HepG2 (cell line): Measurements from ENCODE around the gene CAPN15. TPM values are rescaled to one million over a fixed set of nuclear protein-coding genes. Genes with fewer than 3 reads are reported as not detected.

ENCODE experiments used
- CHD4 ChIP-seq: fragments of 200-600 bp; sonication (generic); IDR thresholded peaks from 2 replicates; pipeline ENCODE4 v1.7.0; 2017; ENCODE audit warnings: mild to moderate bottlenecking, low read length, borderline replicate concordance
- CREM ChIP-seq, 2 experiments: sonication (generic) in 1 of 2; formaldehyde crosslinking in 1 of 2; IDR thresholded peaks; 2 replicates each; pipeline versions ENCODE4 v1.4.0 to v1.6.1; 2016 to 2020; ENCODE audit warnings: antibody characterized with exemption in 1 of 2, mild to moderate bottlenecking in 1 of 2, missing genetic modification reagents in 1 of 2
- FOXP4 ChIP-seq: sonication (generic); formaldehyde crosslinking; IDR thresholded peaks from 2 replicates; pipeline ENCODE4 v1.4.0; 2020; ENCODE audit warnings: missing genetic modification reagents
- HOXA9 ChIP-seq: sonication (generic); formaldehyde crosslinking; IDR thresholded peaks from 2 replicates; pipeline ENCODE4 v1.8.1; 2022; ENCODE audit warnings: missing genetic modification reagents, mild to moderate bottlenecking, moderate library complexity, borderline replicate concordance
- KDM2A ChIP-seq: sonication (generic); formaldehyde crosslinking; IDR thresholded peaks from 2 replicates; pipeline ENCODE4 v1.4.0; 2020; ENCODE audit warnings: low read depth, missing genetic modification reagents, borderline replicate concordance
- KLF16 ChIP-seq, 2 experiments: sonication (generic) in 1 of 2; formaldehyde crosslinking in 1 of 2; IDR thresholded peaks; 2 replicates each; pipeline versions ENCODE4 v1.6.1 to v1.8.0; 2016 to 2023; ENCODE audit warnings: missing genetic modification reagents in 2 of 2, missing compliant biosample characterization in 1 of 2
- MNT ChIP-seq: fragments of 450-650 bp; IDR thresholded peaks from 2 replicates; pipeline ENCODE4 v1.6.1; 2016
- NR2C2 ChIP-seq: sonication (generic); formaldehyde crosslinking; IDR thresholded peaks from 2 replicates; pipeline ENCODE4 v1.4.0; 2020; ENCODE audit warnings: missing genetic modification reagents, mild to moderate bottlenecking, moderate library complexity, borderline replicate concordance
- PATZ1 ChIP-seq: sonication (generic); formaldehyde crosslinking; IDR thresholded peaks from 2 replicates; pipeline ENCODE4 v1.4.0; 2020; ENCODE audit warnings: missing genetic modification reagents
- RAD21 ChIP-seq: fragments of 450-650 bp; formaldehyde crosslinking; IDR thresholded peaks from 2 replicates; pipeline ENCODE4 v1.5.0; 2020; ENCODE audit warnings: mild to moderate bottlenecking
- RCOR2 ChIP-seq: IDR thresholded peaks from 2 replicates; pipeline ENCODE4 v1.6.1; 2016; ENCODE audit warnings: missing biosample characterization, missing genetic modification reagents
- SKIL ChIP-seq: sonication (generic); formaldehyde crosslinking; IDR thresholded peaks from 2 replicates; pipeline ENCODE4 v1.8.0; 2022; ENCODE audit warnings: missing genetic modification reagents, mild to moderate bottlenecking, moderate library complexity, borderline replicate concordance
- SP2 ChIP-seq: sonication (generic); formaldehyde crosslinking; IDR thresholded peaks from 2 replicates; pipeline ENCODE4 v1.5.1; 2020; ENCODE audit warnings: mild to moderate bottlenecking, missing genetic modification reagents
- SRSF1 ChIP-seq: fragments of 200-400 bp; formaldehyde crosslinking; optimal IDR thresholded peaks from 2 replicates; pipeline ENCODE3; 2017; ENCODE audit warnings: mild to moderate bottlenecking, low read depth, low read length, moderate library complexity
- STAT5B ChIP-seq: sonication (generic); formaldehyde crosslinking; IDR thresholded peaks from 2 replicates; pipeline ENCODE4 v1.4.0; 2020; ENCODE audit warnings: missing genetic modification reagents
- ZNF160 ChIP-seq: sonication (generic); formaldehyde crosslinking; IDR thresholded peaks from 2 replicates; pipeline ENCODE4 v1.8.0; 2022; ENCODE audit warnings: mild to moderate bottlenecking, inconsistent platforms, missing genetic modification reagents
- ZNF264 ChIP-seq: sonication (generic); formaldehyde crosslinking; IDR thresholded peaks from 2 replicates; pipeline ENCODE4 v1.4.0; 2020; ENCODE audit warnings: missing genetic modification reagents
- ZNF354B ChIP-seq: sonication (generic); formaldehyde crosslinking; IDR thresholded peaks from 2 replicates; pipeline ENCODE4 v1.8.0; 2022; ENCODE audit warnings: mild to moderate bottlenecking, missing genetic modification reagents
- ZNF446 ChIP-seq: sonication (generic); formaldehyde crosslinking; IDR thresholded peaks from 2 replicates; pipeline ENCODE4 v1.5.0; 2020; ENCODE audit warnings: mild to moderate bottlenecking, missing genetic modification reagents
- ZNF557 ChIP-seq: sonication (generic); formaldehyde crosslinking; IDR thresholded peaks from 2 replicates; pipeline ENCODE4 v1.4.0; 2020; ENCODE audit warnings: missing genetic modification reagents
- ZNF839 ChIP-seq: sonication (generic); formaldehyde crosslinking; IDR thresholded peaks from 2 replicates; pipeline ENCODE4 v1.4.0; 2020; ENCODE audit warnings: missing genetic modification reagents, mild to moderate bottlenecking, borderline replicate concordance
- polyA plus RNA-seq, 8 experiments: library from polyadenylated mRNA; depleted of rRNA in 3 of 8; stranded (reverse) in 7 of 8; unstranded in 1 of 8; fragments of >200 nt; fragmentation: Illumina TruSeq in 4 of 8; extraction: Trizol in 4 of 8; gene quantifications; 2 replicates each; pipeline versions ENCODE4 v1.2.1 to v1.2.3, GENCODE V29; 2011 to 2016; ENCODE audit warnings: low read depth in 4 of 8, missing spikeins in 1 of 8, mixed read lengths in 1 of 8; ENCODE audit not compliant: insufficient read depth in 1 of 8
- total RNA-seq, 5 experiments: library from RNA; depleted of rRNA; stranded (reverse); fragments of >200 nt; fragmentation: Illumina TruSeq; extraction: Trizol; gene quantifications; 2 replicates each; pipeline ENCODE4 v1.2.3, GENCODE V29; 2016; ENCODE audit warnings: low read depth in 1 of 5

CAPN15 gene
- total and polyA plus RNA-seq, 2 of the 13 experiments (the other 11 are each of a cell fraction or from before 2014, with no cell fraction given): 14.9 to 24.5 TPM

GRCh38 chr16:543301-544164 lies 16.0 kb downstream of the CAPN15 start (continued):
- TF ChIP-seq STAT5B (CRISPR knock-in tag) (no peak), SRSF1 (peak; percentile 78), RAD21 (peak; percentile 6; the same call in 1 of the 2 replicates), SKIL (peak; percentile 62), ZNF446 (CRISPR knock-in tag) (no peak), ZNF160 (0 out of 2 replicates have a peak, but pooled peaks have one; percentile 20), RCOR2 (CRISPR knock-in tag) (no peak), CHD4 (no peak), FOXP4 (CRISPR knock-in tag) (peak; percentile 47; the same call in 1 of the 2 replicates), ZNF354B (CRISPR knock-in tag) (no peak), MNT (no peak), KLF16 (CRISPR knock-in tag; IDR thresholded peaks at IDR 0.05) (peak in 1 of 2 experiments; percentile 71; a peak in 1 of 4 replicates), NR2C2 (CRISPR knock-in tag) (peak; percentile 89), ZNF264 (no peak), HOXA9 (CRISPR knock-in tag) (no peak), KDM2A (peak; percentile 55; the same call in 1 of the 2 replicates), SP2 (CRISPR knock-in tag) (0 out of 2 replicates have a peak, but pooled peaks have one; percentile 26), CREM (IDR thresholded peaks at IDR 0.05) (peak; percentile 54), CREM (CRISPR knock-in tag; IDR thresholded peaks at IDR 0.05) (no peak), ZNF839 (CRISPR knock-in tag) (peak; percentile 17; the same call in 1 of the 2 replicates), ZNF557 (no peak), PATZ1 (CRISPR knock-in tag) (peak; percentile 90)
